Stimulated activated CD4-positive, alpha-beta T cell treated with anti-CD3 and anti-CD28 coated beads, Interleukin-12 subunit alpha, Interleukin-12 subunit beta, amount 100 ng/mL, for 24 hours (primary cell): ENCODE results near the gene IFNG-AS1.

ENCODE experiments used
- DNase-seq, 2 experiments: peaks; one replicate each; pipeline ENCODE4 v3.0.0-alpha.2; 2020; ENCODE audit warnings: low read depth in 2 of 2

The IFNG-AS1 gene

GRCh38 chr12:67989184-67989920, at the start of gene IFNG-AS1:
Gene IFNG-AS1 (plus strand): TSS chr12:67989447.
- DNase-seq: no peak

GRCh38 chr12:67939611-67940010, 49.6 kb upstream of the IFNG-AS1 start:
- DNase-seq: no peak

GRCh38 chr12:67940780-67941243, 48.4 kb upstream of the IFNG-AS1 start:
- DNase-seq: no peak

- DNase-seq: no peak
These were observed 46.5 kb upstream of the IFNG-AS1 start for GRCh38 chr12:67942724-67943123.

- peak; percentile 35 to 56 for DNase-seq
These were observed 45.9 kb upstream of the IFNG-AS1 start for GRCh38 chr12:67943141-67943892.

- no peak for DNase-seq
These were observed 45.2 kb upstream of the IFNG-AS1 start for GRCh38 chr12:67944093-67944492.

- no peak for DNase-seq
These were observed 36.5 kb upstream of the IFNG-AS1 start for GRCh38 chr12:67952787-67953186.

GRCh38 chr12:67957383-67957782, 31.9 kb upstream of the IFNG-AS1 start:
- DNase-seq: no peak

GRCh38 chr12:67958187-67958586, 31.1 kb upstream of the IFNG-AS1 start:
- no peak for DNase-seq

GRCh38 chr12:67964456-67964855, 24.8 kb upstream of the IFNG-AS1 start:
- no peak for DNase-seq

GRCh38 chr12:67966560-67966959, 22.7 kb upstream of the IFNG-AS1 start:
- no peak for DNase-seq

- DNase-seq: no peak
These were observed 20.9 kb upstream of the IFNG-AS1 start for GRCh38 chr12:67968321-67968720.

GRCh38 chr12:67968725-67969124, 20.5 kb upstream of the IFNG-AS1 start:
- no peak for DNase-seq

GRCh38 chr12:67969134-67969802, 20.0 kb upstream of the IFNG-AS1 start:
- no peak for DNase-seq

GRCh38 chr12:67977668-67978067, 11.6 kb upstream of the IFNG-AS1 start:
- DNase-seq: no peak

GRCh38 chr12:67980391-67980790, 8.9 kb upstream of the IFNG-AS1 start:
- DNase-seq: no peak

- DNase-seq: no peak
These were observed 7.7 kb upstream of the IFNG-AS1 start for GRCh38 chr12:67981287-67982162.

GRCh38 chr12:67982164-67982563, 7.1 kb upstream of the IFNG-AS1 start:
- no peak for DNase-seq

GRCh38 chr12:67986632-67987031, 2.6 kb upstream of the IFNG-AS1 start:
- no peak for DNase-seq

GRCh38 chr12:67988601-67989021, 636 bp upstream of the IFNG-AS1 start:
- no peak for DNase-seq

GRCh38 chr12:67991158-67991557, 1.9 kb downstream of the IFNG-AS1 start:
- DNase-seq: peak; percentile 16 to 24
